ENCODE data around the gene PDCL2. TPM values are rescaled to one million over a fixed set of nuclear protein-coding genes. Genes with fewer than 3 reads are reported as not detected.
"Not testable (repeated sequence)": the region's sequence is repeated elsewhere in the genome, so short reads cannot be mapped to it uniquely, and the experiment has no call there.

Gene PDCL2
- total and polyA plus RNA-seq, 2 donors from 2014 or later = not detected

DNA sequence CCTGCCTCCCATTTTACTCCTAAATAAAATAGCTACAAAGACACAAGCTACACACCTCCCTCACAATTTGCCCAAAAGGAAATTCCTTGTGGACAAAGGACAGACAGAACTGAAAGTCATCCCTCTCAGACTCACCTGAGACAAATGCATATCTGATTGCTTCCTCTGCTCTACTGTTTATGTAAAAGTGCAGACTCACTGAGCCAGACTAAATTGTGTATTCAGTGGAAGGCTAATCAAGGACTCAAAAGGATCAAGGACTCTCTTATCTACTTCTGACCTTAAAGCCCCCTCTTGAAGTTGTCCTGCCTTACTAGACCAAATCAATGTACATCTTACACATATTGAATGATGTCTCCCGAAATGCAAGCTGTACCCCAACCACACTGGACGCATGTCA is 3.9 kb downstream of the PDCL2 start:
- Histone ChIP-seq H3K4me1 (ENCODE audit: control insufficient read depth in 2 of 3, insufficient read depth in 2 of 3, low read depth in 1 of 3, low read length in 3 of 3) (no peaks in the 10 kb centered on the region), H3K9ac (ENCODE audit: low read length in 3 of 3) (no peak overlapping the region), H3K4me3 (ENCODE audit: low read length in 3 of 3) (no peak overlapping the region), H3K27ac (ENCODE audit: low read depth in 2 of 2, low read length in 2 of 2) (no peak overlapping the region), H3K27me3 (ENCODE audit: control insufficient read depth, insufficient read depth, low read length) (no peaks in the 10 kb centered on the region), H3K36me3 (ENCODE audit: control insufficient read depth in 2 of 3, insufficient read depth in 3 of 3, low read length in 3 of 3) (no peaks in the 10 kb centered on the region), H3K9me3 (ENCODE audit: control insufficient read depth in 2 of 3, insufficient read depth in 1 of 3, low read length in 3 of 3) (peaks cover 0 to 8% (median 0%) of the 10 kb centered on the region in 3 donors)
- intact Hi-C loops (cut with DNase I) = no loop called here
- no peak for DNase-seq
- FAIRE-seq = no peak
- TF ChIP-seq, protein P1, sequence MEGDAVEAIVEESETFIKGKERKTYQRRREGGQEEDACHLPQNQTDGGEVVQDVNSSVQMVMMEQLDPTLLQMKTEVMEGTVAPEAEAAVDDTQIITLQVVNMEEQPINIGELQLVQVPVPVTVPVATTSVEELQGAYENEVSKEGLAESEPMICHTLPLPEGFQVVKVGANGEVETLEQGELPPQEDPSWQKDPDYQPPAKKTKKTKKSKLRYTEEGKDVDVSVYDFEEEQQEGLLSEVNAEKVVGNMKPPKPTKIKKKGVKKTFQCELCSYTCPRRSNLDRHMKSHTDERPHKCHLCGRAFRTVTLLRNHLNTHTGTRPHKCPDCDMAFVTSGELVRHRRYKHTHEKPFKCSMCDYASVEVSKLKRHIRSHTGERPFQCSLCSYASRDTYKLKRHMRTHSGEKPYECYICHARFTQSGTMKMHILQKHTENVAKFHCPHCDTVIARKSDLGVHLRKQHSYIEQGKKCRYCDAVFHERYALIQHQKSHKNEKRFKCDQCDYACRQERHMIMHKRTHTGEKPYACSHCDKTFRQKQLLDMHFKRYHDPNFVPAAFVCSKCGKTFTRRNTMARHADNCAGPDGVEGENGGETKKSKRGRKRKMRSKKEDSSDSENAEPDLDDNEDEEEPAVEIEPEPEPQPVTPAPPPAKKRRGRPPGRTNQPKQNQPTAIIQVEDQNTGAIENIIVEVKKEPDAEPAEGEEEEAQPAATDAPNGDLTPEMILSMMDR (IDR thresholded peaks at IDR 0.05; ENCODE audit: borderline replicate concordance, extremely low read depth, insufficient read depth) = no peak

DNA sequence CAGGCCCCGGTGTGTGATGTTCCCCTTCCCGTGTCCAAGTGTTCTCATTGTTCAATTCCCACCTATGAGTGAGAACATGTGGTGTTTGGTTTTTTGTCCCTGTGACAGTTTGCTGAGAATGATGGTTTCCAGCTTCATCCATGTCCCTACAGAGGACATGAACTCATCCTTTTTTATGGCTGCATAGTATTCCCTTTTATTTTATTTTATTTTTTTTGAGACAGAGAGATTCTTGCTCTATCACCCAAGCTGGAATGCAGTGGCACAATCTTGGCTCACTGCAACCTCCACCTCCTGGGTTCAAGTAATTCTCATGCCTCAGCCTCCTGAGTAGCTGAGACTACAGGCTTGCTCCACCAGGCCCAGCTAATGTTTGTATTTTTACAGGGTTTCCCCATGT is 9.3 kb downstream of the PDCL2 start:
- H3K9me3 ChIP-seq (ENCODE audit: control insufficient read depth in 2 of 3, insufficient read depth in 1 of 3, low read length in 3 of 3); H3K36me3 ChIP-seq (ENCODE audit: control insufficient read depth in 2 of 3, insufficient read depth in 3 of 3, low read length in 3 of 3); FAIRE-seq; DNase-seq; H3K27ac ChIP-seq (ENCODE audit: low read depth in 2 of 2, low read length in 2 of 2); H3K9ac ChIP-seq (ENCODE audit: low read length in 3 of 3); H3K4me1 ChIP-seq (ENCODE audit: control insufficient read depth in 2 of 3, insufficient read depth in 2 of 3, low read depth in 1 of 3, low read length in 3 of 3); intact Hi-C loops (cut with DNase I); H3K4me3 ChIP-seq (ENCODE audit: low read length in 3 of 3); H3K27me3 ChIP-seq (ENCODE audit: control insufficient read depth, insufficient read depth, low read length): not testable (repeated sequence)

DNA sequence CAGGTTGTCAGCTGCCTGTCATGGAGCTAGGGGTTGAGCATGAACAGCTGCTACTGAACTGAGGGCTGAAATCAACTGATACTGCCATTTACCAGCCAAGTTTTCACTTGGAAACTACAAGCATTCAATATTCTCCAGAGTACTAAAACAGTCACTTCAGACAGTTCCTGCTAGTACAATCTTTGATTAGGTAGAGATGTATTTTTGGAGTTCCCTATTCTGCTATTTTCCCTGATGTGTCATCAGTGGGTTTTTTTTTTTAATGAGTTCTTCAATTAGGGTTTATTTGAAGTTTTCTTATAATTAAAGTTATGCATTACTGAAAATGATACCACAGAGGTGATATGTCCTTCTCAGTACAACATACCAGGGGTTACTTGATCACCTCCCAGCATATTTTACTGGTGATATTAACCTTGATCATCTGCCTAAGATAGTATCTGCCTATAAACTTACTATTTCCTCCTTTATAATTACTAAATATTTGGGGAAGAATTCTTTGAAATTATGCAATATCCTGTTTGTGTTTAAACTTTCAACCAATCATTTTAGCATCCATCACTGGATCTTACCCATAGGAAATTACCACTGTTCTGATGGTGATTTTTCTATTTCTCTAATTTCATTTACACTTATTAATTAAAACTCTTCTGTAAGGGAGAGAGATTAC is 13.6 kb downstream of the PDCL2 start:
- H3K4me3 ChIP-seq (ENCODE audit: low read length in 3 of 3) = no peak overlapping the region
- no peak for FAIRE-seq
- H3K36me3 ChIP-seq (ENCODE audit: control insufficient read depth in 2 of 3, insufficient read depth in 3 of 3, low read length in 3 of 3) = no peaks in the 10 kb centered on the region
- H3K9ac ChIP-seq (ENCODE audit: low read length in 3 of 3) = no peak overlapping the region
- intact Hi-C loops (cut with DNase I) = no loop called here
- no peaks in the 10 kb centered on the region for H3K27me3 ChIP-seq (ENCODE audit: control insufficient read depth, insufficient read depth, low read length)
- no peaks in the 10 kb centered on the region for H3K4me1 ChIP-seq (ENCODE audit: control insufficient read depth in 2 of 3, insufficient read depth in 2 of 3, low read depth in 1 of 3, low read length in 3 of 3)
- no peak for DNase-seq
- TF ChIP-seq, protein P1 (IDR thresholded peaks at IDR 0.05; ENCODE audit: borderline replicate concordance, extremely low read depth, insufficient read depth) = no peak
- no peak overlapping the region for H3K27ac ChIP-seq (ENCODE audit: low read depth in 2 of 2, low read length in 2 of 2)
- H3K9me3 ChIP-seq (ENCODE audit: control insufficient read depth in 2 of 3, insufficient read depth in 1 of 3, low read length in 3 of 3) = peaks cover 0 to 10% (median 0%) of the 10 kb centered on the region in 3 donors

DNA sequence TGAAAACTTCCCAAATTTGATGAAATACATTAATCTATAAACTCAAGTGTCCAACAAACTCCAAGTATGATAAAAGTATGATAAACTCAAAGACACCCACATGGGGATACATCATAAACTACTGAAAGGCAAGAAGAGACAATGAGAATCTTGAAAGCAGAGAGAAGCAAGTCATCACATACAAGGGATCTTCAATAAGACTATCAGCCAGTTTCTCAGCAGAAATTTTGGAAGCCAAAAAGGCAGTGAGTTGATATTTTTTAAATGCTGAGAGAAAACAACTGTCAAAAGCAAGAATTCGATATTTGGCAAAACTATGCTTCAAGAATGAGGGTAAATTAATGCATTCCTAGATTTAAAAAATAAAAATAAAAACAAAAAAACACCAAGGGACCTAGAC is 16.5 kb downstream of the PDCL2 start:
- Histone ChIP-seq H3K27ac (ENCODE audit: low read depth in 2 of 2, low read length in 2 of 2) (no peak overlapping the region), H3K4me3 (ENCODE audit: low read length in 3 of 3) (no peak overlapping the region), H3K9ac (ENCODE audit: low read length in 3 of 3) (no peak overlapping the region), H3K4me1 (ENCODE audit: control insufficient read depth in 2 of 3, insufficient read depth in 2 of 3, low read depth in 1 of 3, low read length in 3 of 3) (no peaks in the 10 kb centered on the region), H3K27me3 (ENCODE audit: control insufficient read depth, insufficient read depth, low read length) (no peaks in the 10 kb centered on the region), H3K9me3 (ENCODE audit: control insufficient read depth in 2 of 3, insufficient read depth in 1 of 3, low read length in 3 of 3) (peaks cover 0 to 8% (median 0%) of the 10 kb centered on the region in 3 donors), H3K36me3 (ENCODE audit: control insufficient read depth in 2 of 3, insufficient read depth in 3 of 3, low read length in 3 of 3) (no peaks in the 10 kb centered on the region)
- FAIRE-seq (no peak), DNase-seq (no peak)
- TF ChIP-seq, protein P1 (IDR thresholded peaks at IDR 0.05; ENCODE audit: borderline replicate concordance, extremely low read depth, insufficient read depth) = no peak
- intact Hi-C loops (cut with DNase I) = no loop called here
